Activated CD4-positive, alpha-beta T cell treated with anti-CD3 and anti-CD28 coated beads, Interleukin-2, amount 10 ng/mL, durations not matched to agents 7 days and 5 days (primary cell): Measurements from ENCODE around the gene HSD17B4. TPM values are rescaled to one million over a fixed set of nuclear protein-coding genes. Genes with fewer than 3 reads are reported as not detected.

ENCODE experiments used
- total RNA-seq, 2 experiments: library from RNA; stranded (reverse); gene quantifications; one replicate each; pipeline ENCODE4 v1.2.3, GENCODE V29; 2021

Gene HSD17B4
- total RNA-seq, 2 experiments from 2014 or later: 56.0 to 62.4 TPM

Other genes starting within 250 kb of the HSD17B4 start
- 100 to 1,000 TPM; 167 to 184 TPM for gene TNFAIP8, start 96.5 kb upstream of the HSD17B4 start, total RNA-seq
- not detected for gene FAM170A, start 177.1 kb downstream of the HSD17B4 start, total RNA-seq